NCI-H1417 (cell line): Measurements from ENCODE around the gene MLF2.
A peak's percentile ranks its signal among the peaks of the same experiment; 100 is the strongest.

Source experiments
- DNase-seq, 3 experiments: peaks; one replicate each; lab custom pipeline; 2025; lab: John Stamatoyannopoulos, UW

Gene MLF2

GRCh38 chr12:6752921-6753771 is at the start of gene MLF2:
Gene MLF2 (minus strand): TSS chr12:6753141. CDS start chr12:6752334, 807 bp downstream.
- DNase-seq, result peak; percentile 94 to 98 (median 96)

- no peak for DNase-seq
These were observed 46.2 kb upstream of the MLF2 start for GRCh38 chr12:6799147-6799546.

GRCh38 chr12:6796576-6796975 is 43.6 kb upstream of the MLF2 start:
- DNase-seq, result no peak

- no peak for DNase-seq
These were observed 42.1 kb upstream of the MLF2 start for GRCh38 chr12:6795088-6795487.

- no peak for DNase-seq
These were observed 39.7 kb upstream of the MLF2 start for GRCh38 chr12:6792522-6793201.

- DNase-seq, result no peak
These were observed 39.1 kb upstream of the MLF2 start for GRCh38 chr12:6791931-6792520.

- DNase-seq, result no peak
These were observed 37.7 kb upstream of the MLF2 start for GRCh38 chr12:6790496-6791150.

GRCh38 chr12:6788972-6789924 is 36.3 kb upstream of the MLF2 start, which contains the start of gene CD4:
Gene CD4 (plus strand): TSS chr12:6789528. CDS start chr12:6800139, 10,611 bp downstream.
- DNase-seq, result no peak

GRCh38 chr12:6787309-6787708 is 34.4 kb upstream of the MLF2 start:
- no peak for DNase-seq

GRCh38 chr12:6786416-6787094 is 33.6 kb upstream of the MLF2 start:
- DNase-seq, result no peak

- no peak for DNase-seq
These were observed 31.8 kb upstream of the MLF2 start for GRCh38 chr12:6784761-6785160.

GRCh38 chr12:6784296-6784695 is 31.4 kb upstream of the MLF2 start:
- DNase-seq, result no peak

GRCh38 chr12:6783828-6784227 is 30.9 kb upstream of the MLF2 start:
- DNase-seq, result no peak

- no peak for DNase-seq
These were observed 30.1 kb upstream of the MLF2 start for GRCh38 chr12:6782850-6783566.

- DNase-seq, result no peak
These were observed 29.2 kb upstream of the MLF2 start for GRCh38 chr12:6782119-6782518.

- DNase-seq, result no peak
These were observed 27.6 kb upstream of the MLF2 start for GRCh38 chr12:6780573-6780972.

- DNase-seq, result no peak
These were observed 26.9 kb upstream of the MLF2 start for GRCh38 chr12:6779708-6780432.

GRCh38 chr12:6778574-6779550 is 25.9 kb upstream of the MLF2 start:
- peak; percentile 93 to 98 (median 95) for DNase-seq
